ENCODE data around the gene MAPT. TPM values are rescaled to one million over a fixed set of nuclear protein-coding genes. Genes with fewer than 3 reads are reported as not detected.

The MAPT gene
- total RNA-seq, 1 experiment from 2014 or later: 3.6 TPM

GRCh38 chr17:46047398-46047797 is 153.0 kb downstream of the MAPT start:
- no peak overlapping the region for H3K4me3 ChIP-seq (ENCODE audit: low read length)
- peaks cover 3% of the 10 kb centered on the region for H3F3A ChIP-seq (ENCODE audit: low read length, unreplicated experiment)
- BruUV-seq (replicated peaks): no TSS peak
- no peak overlapping the region for H3K27ac ChIP-seq (ENCODE audit: low read length)
- no peak for TF ChIP-seq EZH2 (IDR thresholded peaks at IDR 0.05; ENCODE audit: low read length, unreplicated experiment)
- TF ChIP-seq CTCF (conservative IDR thresholded peaks at IDR 0.05; ENCODE audit: low read depth, low read length): no peak
- TF ChIP-seq EZH2phosphoT487 (IDR thresholded peaks at IDR 0.05; ENCODE audit: borderline replicate concordance, low read length): no peak
- peaks cover 11% of the 10 kb centered on the region; the same call in 1 of the 2 replicates for H3K4me1 ChIP-seq (ENCODE audit: insufficient read depth, low read length)
- no peak overlapping the region for H3K4me2 ChIP-seq (ENCODE audit: low read length)
- 0 out of 2 replicates have a peak, but pooled peaks cover 5% of the 10 kb centered on the region for H4K20me1 ChIP-seq (ENCODE audit: low read length)
- H3K9me3 ChIP-seq (ENCODE audit: low read length): no peaks in the 10 kb centered on the region
- H3K27me3 ChIP-seq (ENCODE audit: low read length): no peaks in the 10 kb centered on the region
- DNase-seq: no peak
- no peaks in the 10 kb centered on the region for H3K79me2 ChIP-seq (ENCODE audit: low read length)
- H3K9ac ChIP-seq (ENCODE audit: low read length): no peak overlapping the region
- no peak overlapping the region for H2AFZ ChIP-seq (ENCODE audit: low read length)
- no peaks in the 10 kb centered on the region for H3K9me2 ChIP-seq (replicated peaks; ENCODE audit: low read length)
- peaks cover 53% of the 10 kb centered on the region for H3K36me3 ChIP-seq (ENCODE audit: low read depth, low read length)
- CTCF ChIA-PET: interaction anchor here (2.0 kb wide), 1 partner anchor 146 kb away, joined by 7 read pairs; the partner anchor contains the start of gene KANSL1
- POLR2A ChIA-PET (ENCODE audit: unreplicated experiment): no interaction called here
- ATAC-seq: no peak
- intact Hi-C loops (cut with micrococcal nuclease): loop anchor here (5.0 to 10.0 kb wide), 2 partner anchors 55 to 107 kb away; no protein-coding TSS in a partner anchor

GRCh38 chr17:46047856-46048255 is 153.5 kb downstream of the MAPT start:
- Histone ChIP-seq H3K9me3 (ENCODE audit: low read length) (no peaks in the 10 kb centered on the region), H3K4me2 (ENCODE audit: low read length) (no peak overlapping the region), H3K9me2 (replicated peaks; ENCODE audit: low read length) (no peaks in the 10 kb centered on the region), H3K27ac (ENCODE audit: low read length) (no peak overlapping the region), H4K20me1 (ENCODE audit: low read length) (0 out of 2 replicates have a peak, but pooled peaks cover 5% of the 10 kb centered on the region), H3K79me2 (ENCODE audit: low read length) (no peaks in the 10 kb centered on the region), H3K4me3 (ENCODE audit: low read length) (no peak overlapping the region), H3K4me1 (ENCODE audit: insufficient read depth, low read length) (peaks cover 11% of the 10 kb centered on the region; the same call in 1 of the 2 replicates), H3K36me3 (ENCODE audit: low read depth, low read length) (peaks cover 48% of the 10 kb centered on the region), H2AFZ (ENCODE audit: low read length) (no peak overlapping the region), H3F3A (ENCODE audit: low read length, unreplicated experiment) (peaks cover 3% of the 10 kb centered on the region), H3K27me3 (ENCODE audit: low read length) (no peaks in the 10 kb centered on the region), H3K9ac (ENCODE audit: low read length) (no peak overlapping the region)
- ATAC-seq: no peak
- no peak for DNase-seq
- CTCF ChIA-PET: interaction anchor here (2.0 kb wide), 1 partner anchor 145 kb away, joined by 7 read pairs; the partner anchor contains the start of gene KANSL1
- BruUV-seq (replicated peaks): no TSS peak
- TF ChIP-seq EZH2 (IDR thresholded peaks at IDR 0.05; ENCODE audit: low read length, unreplicated experiment): no peak
- TF ChIP-seq CTCF (conservative IDR thresholded peaks at IDR 0.05; ENCODE audit: low read depth, low read length): no peak
- no peak for TF ChIP-seq EZH2phosphoT487 (IDR thresholded peaks at IDR 0.05; ENCODE audit: borderline replicate concordance, low read length)
- intact Hi-C loops (cut with micrococcal nuclease): loop anchor here (5.0 to 10.0 kb wide), 2 partner anchors 54 to 107 kb away; no protein-coding TSS in a partner anchor
- POLR2A ChIA-PET (ENCODE audit: unreplicated experiment): no interaction called here

- no peak overlapping the region for H3K4me2 ChIP-seq (ENCODE audit: low read length)
- H3K4me3 ChIP-seq (ENCODE audit: low read length): no peak overlapping the region
- DNase-seq (no peak), ATAC-seq (no peak)
- intact Hi-C loops (cut with micrococcal nuclease): loop anchor here (5.0 to 10.0 kb wide), 2 partner anchors 53 to 105 kb away; no protein-coding TSS in a partner anchor
- H3K36me3 ChIP-seq (ENCODE audit: low read depth, low read length): peaks cover 41% of the 10 kb centered on the region
- H3K27me3 ChIP-seq (ENCODE audit: low read length): no peaks in the 10 kb centered on the region
- no peak overlapping the region for H3K9ac ChIP-seq (ENCODE audit: low read length)
- peaks cover 9% of the 10 kb centered on the region; the same call in 1 of the 2 replicates for H3K4me1 ChIP-seq (ENCODE audit: insufficient read depth, low read length)
- no peaks in the 10 kb centered on the region for H3K9me2 ChIP-seq (replicated peaks; ENCODE audit: low read length)
- no peak overlapping the region for H3K27ac ChIP-seq (ENCODE audit: low read length)
- ChIA-PET CTCF (no interaction called here), POLR2A (ENCODE audit: unreplicated experiment) (no interaction called here)
- H3K9me3 ChIP-seq (ENCODE audit: low read length): no peaks in the 10 kb centered on the region
- peaks cover 7% of the 10 kb centered on the region for H4K20me1 ChIP-seq (ENCODE audit: low read length)
- H3F3A ChIP-seq (ENCODE audit: low read length, unreplicated experiment): peaks cover 3% of the 10 kb centered on the region
- peaks cover 10% of the 10 kb centered on the region for H3K79me2 ChIP-seq (ENCODE audit: low read length)
- BruUV-seq (replicated peaks): TSS peak; percentile 14
- H2AFZ ChIP-seq (ENCODE audit: low read length): no peak overlapping the region
- TF ChIP-seq EZH2 (IDR thresholded peaks at IDR 0.05; ENCODE audit: low read length, unreplicated experiment) (no peak), EZH2phosphoT487 (IDR thresholded peaks at IDR 0.05; ENCODE audit: borderline replicate concordance, low read length) (no peak), CTCF (conservative IDR thresholded peaks at IDR 0.05; ENCODE audit: low read depth, low read length) (no peak)
Observed at GRCh38 chr17:46049656-46050055, 155.3 kb downstream of the MAPT start.

Data from PC-3 (cell line).